GM21447 (cell line): ENCODE results near the gene ANKMY1.
"Not testable (repeated sequence)": the region's sequence is repeated elsewhere in the genome, so short reads cannot be mapped to it uniquely, and the experiment has no call there.

Source experiments
- ATAC-seq: cut with Tn5 transposase; IDR thresholded peaks from one replicate; pipeline ENCODE4 v1.9.1; 2021; ENCODE audit not compliant: unreplicated experiment

ANKMY1 gene

GRCh38 chr2:240555541-240556250 is 2.1 kb downstream of the ANKMY1 start:
- no peak for ATAC-seq

GRCh38 chr2:240554767-240555493 is 2.9 kb downstream of the ANKMY1 start:
- ATAC-seq: no peak

- no peak for ATAC-seq
Observed at GRCh38 chr2:240553956-240554480, 3.8 kb downstream of the ANKMY1 start.

- ATAC-seq: no peak
Observed at GRCh38 chr2:240551811-240552210, 6.0 kb downstream of the ANKMY1 start.

- no peak for ATAC-seq
Observed at GRCh38 chr2:240551288-240551687, 6.5 kb downstream of the ANKMY1 start.

GRCh38 chr2:240539906-240540305 is 17.9 kb downstream of the ANKMY1 start:
- ATAC-seq: no peak

- not testable (repeated sequence) for ATAC-seq
Observed at GRCh38 chr2:240539101-240539500, 18.7 kb downstream of the ANKMY1 start.

GRCh38 chr2:240538031-240538780 is 19.6 kb downstream of the ANKMY1 start:
- ATAC-seq: no peak

- ATAC-seq: no peak
Observed at GRCh38 chr2:240532031-240532775, 25.6 kb downstream of the ANKMY1 start.

- no peak for ATAC-seq
Observed at GRCh38 chr2:240531038-240531437, 26.8 kb downstream of the ANKMY1 start.

GRCh38 chr2:240530181-240530580 is 27.6 kb downstream of the ANKMY1 start:
- ATAC-seq: no peak

- no peak for ATAC-seq
Observed at GRCh38 chr2:240529344-240529999, 28.3 kb downstream of the ANKMY1 start.

- no peak for ATAC-seq
Observed at GRCh38 chr2:240528406-240529040, 29.3 kb downstream of the ANKMY1 start.

GRCh38 chr2:240527153-240527750 is 30.5 kb downstream of the ANKMY1 start:
- ATAC-seq: no peak

- no peak for ATAC-seq
Observed at GRCh38 chr2:240526521-240526920, 31.3 kb downstream of the ANKMY1 start.

GRCh38 chr2:240525802-240526201 is 32.0 kb downstream of the ANKMY1 start:
- ATAC-seq: no peak

GRCh38 chr2:240524963-240525718 is 32.6 kb downstream of the ANKMY1 start:
- no peak for ATAC-seq

GRCh38 chr2:240523451-240524281 is 34.1 kb downstream of the ANKMY1 start:
- no peak for ATAC-seq
